NCI-H1436 (cell line): ENCODE results near the gene OTUB2.

Source experiments
- DNase-seq: peaks from one replicate; lab custom pipeline; 2025; lab: John Stamatoyannopoulos, UW

OTUB2 gene

GRCh38 chr14:94021416-94022157 lies 4.6 kb upstream of the OTUB2 start:
- no peak for DNase-seq

- no peak for DNase-seq
Measured at GRCh38 chr14:94022532-94023411, 3.4 kb upstream of the OTUB2 start.

- no peak for DNase-seq
Measured at GRCh38 chr14:94024549-94024948, 1.6 kb upstream of the OTUB2 start.

GRCh38 chr14:94025720-94026119 lies 420 bp upstream of the OTUB2 start:
- no peak for DNase-seq

GRCh38 chr14:94026889-94027469 lies 839 bp downstream of the OTUB2 start:
- DNase-seq: no peak

GRCh38 chr14:94027566-94028449 lies 1.7 kb downstream of the OTUB2 start:
- no peak for DNase-seq

GRCh38 chr14:94028450-94028826 lies 2.3 kb downstream of the OTUB2 start:
- no peak for DNase-seq

- no peak for DNase-seq
Measured at GRCh38 chr14:94029265-94029664, 3.1 kb downstream of the OTUB2 start.

GRCh38 chr14:94029671-94030203 lies 3.6 kb downstream of the OTUB2 start:
- DNase-seq: no peak

- DNase-seq: no peak
Measured at GRCh38 chr14:94030571-94030970, 4.4 kb downstream of the OTUB2 start.

GRCh38 chr14:94031161-94031882 lies 5.2 kb downstream of the OTUB2 start:
- DNase-seq: no peak

- DNase-seq: no peak
Measured at GRCh38 chr14:94031883-94032279, 5.7 kb downstream of the OTUB2 start.

GRCh38 chr14:94034886-94035285 lies 8.7 kb downstream of the OTUB2 start:
- DNase-seq: no peak

GRCh38 chr14:94036313-94037167 lies 10.4 kb downstream of the OTUB2 start:
- no peak for DNase-seq

- no peak for DNase-seq
Measured at GRCh38 chr14:94037954-94038353, 11.8 kb downstream of the OTUB2 start.

- DNase-seq: no peak
Measured at GRCh38 chr14:94038510-94038909, 12.4 kb downstream of the OTUB2 start.

GRCh38 chr14:94038921-94039629 lies 12.9 kb downstream of the OTUB2 start:
- no peak for DNase-seq

GRCh38 chr14:94040247-94040646 lies 14.1 kb downstream of the OTUB2 start:
- no peak for DNase-seq

- no peak for DNase-seq
Measured at GRCh38 chr14:94040796-94041195, 14.7 kb downstream of the OTUB2 start.
